DOHH2 (cell line): ENCODE data around the gene AMIGO3.
"Not testable (repeated sequence)": the region's sequence is repeated elsewhere in the genome, so short reads cannot be mapped to it uniquely, and the experiment has no call there.

Source experiments
- EZH2phosphoT487 ChIP-seq: fragments of 200-600 bp; sonication (generic); IDR thresholded peaks from 2 replicates; pipeline ENCODE4 v1.6.1; 2017; ENCODE audit warnings: borderline replicate concordance, mild to moderate bottlenecking, antibody characterized with exemption, low read length, moderate library complexity, mixed read lengths
- TF ChIP-seq, protein P1 (sequence below): fragments of 200-600 bp; sonication (generic); IDR thresholded peaks from one replicate; pipeline ENCODE4 v1.5.1; 2014; ENCODE audit warnings: antibody characterized with exemption, mild to moderate bottlenecking, low read depth, low read length; ENCODE audit not compliant: poor library complexity, severe bottlenecking

DNA sequence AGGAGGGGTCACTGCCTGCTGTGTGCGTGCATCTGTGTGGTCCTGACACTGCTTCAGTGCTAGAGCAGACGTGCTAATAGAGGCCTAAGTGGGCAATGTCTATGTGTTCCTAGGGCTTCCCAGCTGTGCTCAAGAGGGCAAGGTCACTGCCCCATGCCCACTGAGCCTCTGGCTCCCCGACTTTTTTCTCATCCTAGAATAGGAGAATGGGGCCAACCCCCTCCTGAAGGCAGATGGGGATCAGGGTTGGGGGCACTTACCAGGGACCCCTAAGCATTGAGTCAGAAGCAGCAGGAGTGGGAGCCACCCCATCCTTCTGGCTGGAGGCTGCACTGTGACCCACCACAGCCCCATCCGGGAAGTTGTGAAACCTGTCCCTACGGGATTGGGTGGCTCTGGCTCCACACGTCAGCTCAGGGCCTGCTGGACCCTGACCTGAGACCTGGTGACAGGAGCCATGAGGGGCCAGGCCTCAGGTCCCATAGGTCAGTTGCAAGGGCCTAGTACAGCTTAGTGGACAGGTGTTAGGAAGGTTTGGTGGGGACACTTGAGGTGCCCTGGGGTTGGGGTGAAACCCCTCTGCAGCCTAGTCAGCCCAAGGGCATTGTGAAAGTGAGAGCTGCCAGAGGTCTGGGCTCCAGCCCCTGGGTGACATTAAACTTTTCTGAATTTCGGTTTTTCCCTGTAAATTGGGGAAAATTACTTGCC, 31.0 kb downstream of the AMIGO3 start:
- TF ChIP-seq, protein P1, sequence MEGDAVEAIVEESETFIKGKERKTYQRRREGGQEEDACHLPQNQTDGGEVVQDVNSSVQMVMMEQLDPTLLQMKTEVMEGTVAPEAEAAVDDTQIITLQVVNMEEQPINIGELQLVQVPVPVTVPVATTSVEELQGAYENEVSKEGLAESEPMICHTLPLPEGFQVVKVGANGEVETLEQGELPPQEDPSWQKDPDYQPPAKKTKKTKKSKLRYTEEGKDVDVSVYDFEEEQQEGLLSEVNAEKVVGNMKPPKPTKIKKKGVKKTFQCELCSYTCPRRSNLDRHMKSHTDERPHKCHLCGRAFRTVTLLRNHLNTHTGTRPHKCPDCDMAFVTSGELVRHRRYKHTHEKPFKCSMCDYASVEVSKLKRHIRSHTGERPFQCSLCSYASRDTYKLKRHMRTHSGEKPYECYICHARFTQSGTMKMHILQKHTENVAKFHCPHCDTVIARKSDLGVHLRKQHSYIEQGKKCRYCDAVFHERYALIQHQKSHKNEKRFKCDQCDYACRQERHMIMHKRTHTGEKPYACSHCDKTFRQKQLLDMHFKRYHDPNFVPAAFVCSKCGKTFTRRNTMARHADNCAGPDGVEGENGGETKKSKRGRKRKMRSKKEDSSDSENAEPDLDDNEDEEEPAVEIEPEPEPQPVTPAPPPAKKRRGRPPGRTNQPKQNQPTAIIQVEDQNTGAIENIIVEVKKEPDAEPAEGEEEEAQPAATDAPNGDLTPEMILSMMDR = not testable (repeated sequence)
- TF ChIP-seq EZH2phosphoT487 = not testable (repeated sequence)
